GM20431 (cell line): ENCODE measurements around the gene ZNF784.

Experiments
- in situ Hi-C: fragments of 300-500 bp; cut with MseI, MboI; formaldehyde crosslinking; loops from one replicate; pipeline ENCODE4 v1.15.0; 2020; ENCODE audit warnings: low sequenced_read_pairs; ENCODE audit not compliant: unreplicated experiment

The ZNF784 gene

DNA sequence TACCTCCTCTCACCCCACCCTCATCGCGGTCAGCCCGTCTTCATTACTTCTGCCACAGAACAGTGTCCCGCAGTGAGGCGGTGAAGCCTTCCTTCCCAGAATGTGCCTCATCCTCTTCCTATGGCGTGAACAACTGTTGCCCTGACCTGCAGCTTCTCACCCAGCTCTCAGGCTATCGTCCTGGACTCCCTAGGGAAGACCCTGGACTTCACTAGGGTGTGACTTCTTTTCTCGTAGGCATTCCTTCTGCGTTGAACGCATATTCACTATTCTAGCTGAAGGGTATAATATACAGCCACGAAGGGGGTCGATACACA lies 17.9 kb downstream of the ZNF784 start:
- in situ Hi-C loops = no loop called here

DNA sequence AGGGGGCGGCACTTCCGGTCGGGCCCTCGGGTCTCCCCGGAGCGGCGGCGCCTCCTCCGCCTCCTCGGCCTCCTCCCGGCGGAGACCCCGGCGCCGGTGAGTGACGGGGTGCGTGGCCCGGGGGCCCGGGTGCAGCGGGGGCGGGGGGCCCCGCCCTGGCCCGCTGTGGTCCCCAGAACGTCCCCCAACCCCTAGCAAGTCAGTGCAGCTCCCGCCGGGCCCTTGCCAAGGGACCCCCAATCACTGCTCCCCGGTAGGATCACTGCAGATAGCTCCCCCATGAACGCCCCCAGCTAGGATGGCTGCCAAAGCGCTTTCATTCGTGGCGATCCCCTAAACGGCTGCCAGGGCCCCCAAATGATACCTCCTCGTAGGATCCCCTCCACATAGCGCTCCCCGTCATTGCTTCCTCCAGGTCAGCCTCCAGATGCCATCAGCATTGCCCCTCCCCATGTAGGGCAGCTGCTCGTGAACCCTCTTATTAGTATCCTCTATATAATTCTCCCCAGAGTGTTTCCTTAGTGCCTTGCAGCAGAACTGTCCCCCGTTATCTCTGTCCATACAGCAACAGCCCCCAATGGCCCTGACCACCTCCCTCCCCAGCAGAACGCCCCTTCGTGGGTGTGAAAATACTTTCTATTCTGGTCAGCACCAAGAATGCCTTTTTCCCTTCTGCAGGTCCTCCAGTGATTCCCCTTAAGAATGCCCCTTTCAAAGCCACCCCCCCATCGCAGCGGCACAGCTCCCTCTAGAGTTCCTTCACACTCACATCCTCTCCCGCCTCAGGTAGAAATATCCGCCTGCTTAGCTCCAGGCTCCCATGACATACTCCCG lies 18.5 kb downstream of the ZNF784 start, which contains the start of gene ZNF865:
TSS of gene ZNF865 (plus strand) at position 11 of the 834 bp plus-strand sequence. CDS start 7,972 bp downstream, outside the sequence.
- in situ Hi-C loops = no loop called here

DNA sequence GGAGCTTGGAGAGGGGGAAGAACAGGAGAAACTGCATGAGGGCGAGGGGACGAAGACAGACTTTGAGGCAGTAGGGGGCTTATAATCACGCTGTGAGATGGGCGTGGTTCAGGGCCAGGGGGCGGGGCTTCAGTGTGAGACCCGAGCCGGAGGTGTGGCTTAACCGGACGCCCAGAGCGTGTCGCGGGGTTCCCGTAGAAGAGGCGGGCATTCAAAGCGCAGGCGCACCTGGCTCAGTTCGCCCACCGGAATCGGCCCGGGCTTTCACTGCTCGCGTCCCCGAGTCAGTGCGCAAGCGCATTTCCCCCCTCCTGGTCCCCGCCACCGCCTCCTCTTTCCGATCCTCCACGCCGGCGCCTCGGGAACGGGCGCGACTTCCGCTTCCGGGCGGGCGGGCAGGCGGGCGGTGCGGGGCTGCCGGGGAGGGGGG lies 19.1 kb downstream of the ZNF784 start:
- in situ Hi-C loops = no loop called here

- in situ Hi-C loops = no loop called here
Observed at GRCh38 chr19:55603581-55604292, 20.6 kb downstream of the ZNF784 start.

DNA sequence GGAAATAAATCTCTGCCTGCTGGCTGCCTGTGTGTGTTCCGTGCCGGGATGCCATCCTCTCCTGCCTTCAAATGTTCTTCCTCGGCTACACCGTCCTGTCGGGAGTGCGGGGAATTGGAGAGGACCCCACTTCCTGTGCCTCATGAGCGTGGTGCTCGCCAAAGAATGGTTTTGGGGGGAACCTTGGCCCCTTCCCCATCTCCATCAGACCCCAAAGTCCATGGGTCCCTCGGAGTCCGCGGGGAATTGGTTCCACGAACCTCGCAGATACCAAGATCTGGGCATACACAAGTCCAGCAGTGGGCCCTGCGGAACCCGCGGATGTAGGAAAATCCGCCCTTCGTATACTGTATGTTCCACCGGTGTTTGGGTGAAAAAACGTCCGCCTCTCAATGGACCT lies 21.3 kb downstream of the ZNF784 start:
- in situ Hi-C loops = no loop called here

DNA sequence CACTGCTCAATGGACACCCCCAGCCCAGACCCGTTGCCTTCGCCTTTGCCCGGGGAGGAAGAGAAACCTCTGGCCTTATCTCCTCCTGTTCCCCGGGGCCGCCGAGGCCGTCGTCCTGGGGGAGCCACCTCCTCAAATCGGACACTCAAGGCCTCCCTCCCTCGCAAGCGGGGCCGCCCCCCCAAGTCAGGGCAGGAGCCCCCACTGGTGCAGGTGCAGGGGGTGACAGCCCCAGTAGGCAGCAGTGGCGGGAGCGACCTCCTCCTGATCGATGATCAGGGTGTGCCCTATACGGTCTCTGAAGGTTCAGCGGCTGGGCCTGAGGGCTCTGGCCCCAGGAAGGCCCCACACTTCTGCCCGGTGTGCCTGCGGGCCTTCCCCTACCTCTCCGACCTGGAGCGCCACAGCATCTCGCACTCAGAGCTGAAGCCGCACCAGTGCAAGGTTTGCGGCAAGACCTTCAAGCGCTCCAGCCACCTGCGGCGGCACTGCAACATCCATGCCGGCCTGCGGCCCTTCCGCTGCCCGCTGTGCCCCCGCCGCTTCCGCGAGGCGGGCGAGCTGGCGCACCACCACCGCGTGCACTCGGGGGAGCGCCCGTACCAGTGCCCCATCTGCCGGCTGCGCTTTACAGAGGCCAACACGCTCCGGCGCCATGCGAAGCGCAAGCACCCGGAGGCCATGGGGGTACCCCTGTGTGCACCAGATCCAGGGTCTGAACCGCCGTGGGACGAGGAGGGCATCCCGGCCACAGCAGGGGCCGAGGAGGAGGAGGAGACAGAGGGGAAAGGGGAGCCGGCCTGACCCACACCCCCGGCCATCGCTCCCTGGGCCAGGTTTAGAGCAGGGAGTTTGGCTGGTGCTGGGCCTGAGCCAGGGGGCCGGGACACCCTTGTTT lies 22.0 kb downstream of the ZNF784 start:
- in situ Hi-C loops = no loop called here

DNA sequence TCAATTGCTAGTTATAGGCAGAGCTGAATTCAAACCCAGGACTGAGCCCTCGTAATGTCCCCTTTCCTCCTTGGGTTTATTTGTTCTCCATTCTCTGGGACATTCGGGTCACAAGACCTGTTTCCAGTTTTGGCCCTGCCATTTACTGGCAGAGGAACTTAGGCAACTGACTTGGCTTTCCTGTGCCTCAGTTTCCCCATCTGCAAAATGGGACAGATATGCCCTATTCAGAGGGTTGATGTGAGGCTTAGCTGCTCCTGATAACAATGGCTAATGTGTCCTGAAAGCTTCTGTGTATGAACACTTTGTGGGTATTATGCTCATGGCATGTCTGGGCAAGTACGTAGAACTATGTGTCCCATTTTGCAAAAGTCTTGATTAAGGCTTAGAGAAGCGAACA lies 23.3 kb downstream of the ZNF784 start:
- in situ Hi-C loops = no loop called here

DNA sequence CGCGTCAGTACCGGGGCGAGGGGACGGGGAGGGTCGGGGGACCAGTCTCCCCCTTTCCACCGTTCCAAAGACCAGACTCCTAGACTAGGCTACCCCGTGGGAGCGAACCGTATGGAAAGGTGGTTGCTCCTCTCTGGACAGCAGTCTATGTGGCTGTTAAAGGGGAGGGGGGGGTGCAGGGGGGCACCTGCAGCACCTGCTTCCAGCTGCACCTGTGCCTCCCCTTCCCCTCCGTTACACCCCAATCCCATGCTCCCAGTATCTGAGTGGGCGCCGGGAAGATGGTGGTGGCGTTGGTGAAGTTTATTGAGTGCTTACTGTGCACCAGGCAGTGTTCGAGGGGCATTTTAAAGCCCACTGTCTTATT lies 23.7 kb downstream of the ZNF784 start:
- in situ Hi-C loops = no loop called here

DNA sequence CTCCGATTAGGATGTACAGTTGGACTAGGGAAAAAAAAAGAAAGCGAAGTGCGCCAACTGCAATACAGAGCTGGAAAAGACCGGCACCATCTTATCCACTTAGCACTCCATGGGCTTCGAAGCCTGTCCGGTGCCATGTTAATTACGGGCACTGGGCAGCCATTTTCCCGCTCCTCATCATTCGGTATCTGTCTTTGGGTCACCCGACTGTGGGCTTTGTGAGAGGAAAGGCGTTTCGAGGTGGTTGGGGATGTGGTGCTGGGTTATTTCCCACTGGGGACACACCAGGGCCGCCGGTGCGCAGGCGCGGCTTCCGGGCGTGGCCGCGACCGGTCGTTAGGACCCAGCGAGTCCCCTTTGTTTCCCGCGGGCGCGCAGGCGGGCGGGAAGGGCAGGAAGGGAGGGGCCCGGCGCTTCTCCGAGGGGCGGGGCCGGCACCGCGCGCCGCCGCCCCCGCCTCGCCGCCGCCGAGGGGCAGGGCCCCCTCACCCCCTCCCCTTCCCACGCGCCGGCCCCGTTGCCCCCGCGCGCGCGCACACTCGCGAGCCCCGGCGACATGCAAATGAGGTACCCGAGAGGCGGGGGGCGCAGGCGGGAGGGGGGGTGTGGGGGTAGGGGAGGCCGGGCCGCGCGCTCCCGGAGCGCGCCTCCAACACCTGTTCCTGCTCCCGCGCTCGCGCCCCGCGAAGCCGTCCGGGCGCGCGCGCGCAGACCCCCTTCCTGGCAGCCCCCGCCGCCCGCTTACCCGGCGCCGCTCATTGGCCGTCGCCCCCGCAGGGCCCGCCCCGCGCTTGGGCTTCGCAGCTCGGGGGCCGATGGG lies 24.3 kb downstream of the ZNF784 start, which contains the start of gene ZNF524:
TSS of gene ZNF524 (plus strand) at position 447 of the 820 bp plus-strand sequence. CDS start 1,825 bp downstream, outside the sequence.
- in situ Hi-C loops = no loop called here

GRCh38 chr19:55599468-55599841 lies 24.9 kb downstream of the ZNF784 start, which contains the start of gene FIZ1:
TSS of gene FIZ1 (minus strand) at chr19:55599517. CDS start at chr19:55597865, 1,652 bp downstream.
- in situ Hi-C loops = no loop called here

- in situ Hi-C loops = no loop called here
Observed at GRCh38 chr19:55598719-55599467, 25.5 kb downstream of the ZNF784 start.

DNA sequence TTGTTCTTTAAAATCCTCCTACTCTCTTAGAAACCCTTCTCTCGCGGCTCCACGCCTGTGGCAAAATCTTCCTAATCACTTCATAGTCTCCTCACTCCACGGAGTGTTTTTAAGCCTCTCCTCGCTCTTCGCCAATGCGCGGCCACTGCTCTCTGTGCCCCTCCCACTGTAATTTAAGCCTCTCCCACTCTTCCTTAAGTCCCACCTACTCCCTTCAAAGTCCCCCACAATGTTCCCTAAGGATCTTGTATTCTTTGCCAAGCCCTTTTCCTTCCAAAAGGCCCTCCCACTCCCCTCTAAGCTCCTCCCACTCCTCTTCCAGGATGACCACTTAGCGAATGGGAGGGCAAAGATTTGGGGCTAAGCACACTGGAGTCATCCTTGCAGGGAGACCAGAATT lies 26.3 kb downstream of the ZNF784 start:
- in situ Hi-C loops = no loop called here

DNA sequence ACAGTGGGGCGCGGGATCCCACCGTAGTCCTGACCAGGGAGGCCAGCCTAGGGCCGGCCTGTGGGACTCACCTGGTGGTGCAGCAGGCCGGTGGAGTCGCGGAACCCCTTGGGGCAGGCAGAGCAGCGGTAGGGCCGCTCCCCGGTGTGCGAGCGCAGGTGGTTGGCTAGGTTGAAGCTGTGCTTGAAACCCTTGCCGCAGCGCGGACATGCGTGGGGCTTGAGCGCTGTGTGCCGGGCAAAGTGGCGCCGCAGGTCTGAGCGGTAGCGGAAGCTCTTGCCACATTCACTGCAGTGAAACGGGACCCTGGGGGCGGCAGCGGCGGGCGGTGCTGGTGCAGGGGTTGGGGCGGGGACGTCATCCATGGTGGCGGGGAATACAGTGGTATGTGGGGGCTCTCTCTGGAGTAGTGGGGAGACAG lies 26.9 kb downstream of the ZNF784 start:
- in situ Hi-C loops = no loop called here

DNA sequence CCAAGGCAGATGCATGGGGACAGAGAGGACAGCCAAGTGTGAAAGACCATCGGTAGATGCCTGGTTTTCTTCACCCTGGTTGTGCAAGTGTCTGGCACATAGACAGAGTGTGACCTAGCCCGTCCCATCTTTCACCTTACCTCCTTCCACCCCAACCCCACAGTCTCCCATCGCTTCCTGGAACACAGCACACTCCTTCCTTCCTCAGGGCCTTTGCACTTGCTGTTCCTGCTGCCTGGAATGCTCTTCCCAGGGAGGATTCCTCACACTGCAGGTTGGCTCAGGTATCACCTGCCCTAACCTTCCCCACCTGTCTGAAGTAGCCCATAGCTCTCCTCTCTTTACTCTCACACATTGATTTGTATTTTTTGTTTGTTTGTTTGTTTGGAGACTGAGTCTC lies 28.1 kb downstream of the ZNF784 start:
- in situ Hi-C loops = no loop called here

DNA sequence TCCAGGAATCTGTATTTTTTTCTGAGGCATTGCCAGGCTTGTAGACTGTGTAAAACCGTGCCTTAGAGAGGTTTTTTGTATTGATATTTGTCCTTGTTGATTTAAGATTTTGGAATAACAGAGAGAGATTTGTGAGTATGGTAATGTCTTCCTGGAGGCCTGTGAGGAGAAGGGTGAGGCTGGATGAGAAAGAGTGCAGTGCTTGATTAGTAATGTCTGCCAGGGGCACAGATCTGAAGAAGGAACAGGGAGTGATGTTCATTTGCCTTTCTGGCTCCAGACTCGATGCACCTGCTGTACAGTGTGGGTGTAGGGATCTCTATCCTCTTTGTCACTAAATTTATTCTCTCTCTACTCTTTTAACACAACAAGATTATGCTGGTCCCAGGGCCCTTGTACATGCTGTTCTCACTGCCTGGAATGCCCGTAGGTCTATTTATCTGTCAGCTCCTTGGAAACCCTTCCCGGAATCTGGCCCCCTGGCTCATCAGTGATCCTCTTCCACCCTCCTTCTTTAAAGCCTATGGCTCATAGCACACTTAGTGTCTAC lies 29.3 kb downstream of the ZNF784 start:
- in situ Hi-C loops = no loop called here

DNA sequence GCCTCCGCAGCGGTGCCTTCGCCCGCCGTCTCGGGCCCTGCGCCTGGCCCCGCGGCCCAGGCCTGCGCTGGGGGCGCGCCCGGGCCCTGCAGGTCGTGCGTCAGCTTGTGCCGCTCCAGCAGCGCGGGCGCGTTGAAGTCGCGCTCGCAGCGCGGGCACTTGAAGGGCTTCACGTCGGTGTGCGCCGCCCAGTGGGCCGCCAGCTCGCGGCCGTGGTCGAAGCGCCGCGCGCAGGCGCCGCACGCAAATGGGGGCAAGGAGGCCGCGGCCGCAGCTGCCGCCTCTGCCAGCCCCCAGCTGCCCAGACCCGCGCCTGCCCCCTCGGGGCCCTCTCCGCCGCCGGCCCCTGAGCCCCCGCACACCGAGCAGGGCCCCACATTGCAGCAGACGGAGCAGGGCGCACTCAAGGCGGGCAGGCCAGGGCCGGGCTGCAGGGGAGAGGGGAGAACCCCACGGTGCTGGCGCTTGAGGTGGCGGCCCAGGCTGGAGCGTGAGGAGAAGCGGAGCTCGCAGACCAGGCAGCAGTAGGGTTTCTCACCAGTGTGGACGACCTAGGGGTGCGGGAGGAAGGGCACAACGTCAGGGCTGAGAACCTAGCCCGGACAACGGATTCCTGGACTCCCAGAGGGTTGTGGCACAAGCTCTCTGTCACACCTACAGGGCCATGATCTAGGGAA lies 31.1 kb downstream of the ZNF784 start:
- in situ Hi-C loops = no loop called here

DNA sequence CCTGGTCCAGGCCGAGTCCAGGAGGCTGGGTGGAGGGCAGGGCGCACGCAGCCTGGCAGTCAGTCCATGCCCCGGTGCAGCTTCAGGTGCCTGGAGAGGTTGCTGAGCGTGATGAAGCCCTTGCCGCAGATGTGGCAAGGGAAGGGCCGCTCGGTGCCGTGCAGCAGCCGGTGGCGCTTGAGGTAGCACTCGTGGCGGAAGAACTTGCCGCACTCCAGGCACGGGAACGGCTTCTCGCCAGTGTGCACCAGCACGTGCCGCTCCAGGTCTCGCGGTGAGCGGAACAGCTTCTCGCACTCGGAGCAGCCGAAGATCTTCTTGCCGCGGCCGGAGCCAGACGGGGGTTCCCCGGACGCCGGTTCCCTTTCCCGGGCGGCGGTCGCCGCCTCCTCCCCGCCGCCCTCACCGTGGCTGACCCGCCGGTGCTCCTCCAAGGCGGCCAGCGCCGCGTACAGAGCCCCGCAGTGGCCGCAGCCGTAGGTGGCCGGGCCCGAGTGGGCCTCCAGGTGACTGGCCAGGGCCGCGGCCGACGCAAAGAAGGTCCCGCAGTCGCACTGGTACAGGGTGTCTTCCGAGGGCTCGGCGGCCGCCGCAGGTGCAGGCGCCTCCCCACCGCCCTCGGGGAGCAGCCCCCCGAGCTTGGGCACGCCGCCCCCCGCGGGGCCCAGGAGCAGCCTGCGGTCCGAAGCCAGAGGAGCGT lies 31.8 kb downstream of the ZNF784 start:
- in situ Hi-C loops = no loop called here
